Bronchial epithelial cell (primary cell): ENCODE measurements around the gene TLR10. TPM values are rescaled to one million over a fixed set of nuclear protein-coding genes. Genes with fewer than 3 reads are reported as not detected.
"Not testable (repeated sequence)": the region's sequence is repeated elsewhere in the genome, so short reads cannot be mapped to it uniquely, and the experiment has no call there.

ENCODE experiments used
- DNase-seq: peaks from one replicate; pipeline ENCODE4 v3.0.0-alpha.2; 2010; ENCODE audit warnings: low read depth
- FAIRE-seq: peaks from 2 replicates; lab custom pipeline; 2011; peaks lifted over from hg19 to GRCh38; lab: Jason Lieb, UNC
- H3K27me3 ChIP-seq: 2 replicates; pipeline ENCODE4 v1.5.1; 2011; ENCODE audit warnings: low read length; ENCODE audit not compliant: control insufficient read depth, insufficient read depth
- H3K36me3 ChIP-seq: 2 replicates; pipeline ENCODE4 v1.5.1; 2011; ENCODE audit warnings: low read length; ENCODE audit not compliant: control insufficient read depth, insufficient read depth
- H3K4me3 ChIP-seq: 2 replicates; pipeline ENCODE4 v1.5.1; 2011; ENCODE audit warnings: mild to moderate bottlenecking, low read depth, low read length, control low read depth
- total RNA-seq: library from RNA; depleted of rRNA; stranded (reverse); fragments of >200 nt; gene quantifications from 2 replicates; pipeline ENCODE4 v1.2.1, GENCODE V29; 2014
- TF ChIP-seq, protein P1 (sequence below): IDR thresholded peaks from 2 replicates; pipeline ENCODE4 v1.5.1; 2011; ENCODE audit warnings: mild to moderate bottlenecking, moderate library complexity, low read length, control low read depth, inconsistent platforms; ENCODE audit not compliant: insufficient read depth, severe bottlenecking

Gene TLR10
- total RNA-seq, 1 donor from 2014 or later, result not detected

DNA sequence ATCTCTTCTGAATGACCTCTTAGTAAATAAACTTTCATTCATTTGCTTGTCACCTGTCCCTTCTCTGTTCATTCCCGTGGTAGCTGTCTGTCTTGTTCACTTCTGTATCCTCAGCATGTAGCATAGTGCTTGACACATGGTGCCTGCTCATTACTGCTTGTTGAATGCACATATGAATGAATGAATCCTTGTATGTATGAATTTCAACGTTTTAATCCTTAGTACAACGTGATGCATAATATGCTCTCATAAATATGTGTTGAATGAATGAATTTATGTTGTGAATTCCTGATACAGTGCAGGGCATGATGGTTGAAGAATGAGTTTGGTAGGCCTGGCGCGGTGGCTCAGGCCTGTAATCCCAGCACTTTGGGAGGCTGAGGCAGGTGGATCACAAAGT lies 3.0 kb downstream of the TLR10 start:
- no peak for FAIRE-seq
- no peaks in the 10 kb centered on the region for H3K27me3 ChIP-seq
- H3K4me3 ChIP-seq, result no peak overlapping the region
- TF ChIP-seq, protein P1, sequence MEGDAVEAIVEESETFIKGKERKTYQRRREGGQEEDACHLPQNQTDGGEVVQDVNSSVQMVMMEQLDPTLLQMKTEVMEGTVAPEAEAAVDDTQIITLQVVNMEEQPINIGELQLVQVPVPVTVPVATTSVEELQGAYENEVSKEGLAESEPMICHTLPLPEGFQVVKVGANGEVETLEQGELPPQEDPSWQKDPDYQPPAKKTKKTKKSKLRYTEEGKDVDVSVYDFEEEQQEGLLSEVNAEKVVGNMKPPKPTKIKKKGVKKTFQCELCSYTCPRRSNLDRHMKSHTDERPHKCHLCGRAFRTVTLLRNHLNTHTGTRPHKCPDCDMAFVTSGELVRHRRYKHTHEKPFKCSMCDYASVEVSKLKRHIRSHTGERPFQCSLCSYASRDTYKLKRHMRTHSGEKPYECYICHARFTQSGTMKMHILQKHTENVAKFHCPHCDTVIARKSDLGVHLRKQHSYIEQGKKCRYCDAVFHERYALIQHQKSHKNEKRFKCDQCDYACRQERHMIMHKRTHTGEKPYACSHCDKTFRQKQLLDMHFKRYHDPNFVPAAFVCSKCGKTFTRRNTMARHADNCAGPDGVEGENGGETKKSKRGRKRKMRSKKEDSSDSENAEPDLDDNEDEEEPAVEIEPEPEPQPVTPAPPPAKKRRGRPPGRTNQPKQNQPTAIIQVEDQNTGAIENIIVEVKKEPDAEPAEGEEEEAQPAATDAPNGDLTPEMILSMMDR, result no peak
- H3K36me3 ChIP-seq, result no peaks in the 10 kb centered on the region
- no peak for DNase-seq

DNA sequence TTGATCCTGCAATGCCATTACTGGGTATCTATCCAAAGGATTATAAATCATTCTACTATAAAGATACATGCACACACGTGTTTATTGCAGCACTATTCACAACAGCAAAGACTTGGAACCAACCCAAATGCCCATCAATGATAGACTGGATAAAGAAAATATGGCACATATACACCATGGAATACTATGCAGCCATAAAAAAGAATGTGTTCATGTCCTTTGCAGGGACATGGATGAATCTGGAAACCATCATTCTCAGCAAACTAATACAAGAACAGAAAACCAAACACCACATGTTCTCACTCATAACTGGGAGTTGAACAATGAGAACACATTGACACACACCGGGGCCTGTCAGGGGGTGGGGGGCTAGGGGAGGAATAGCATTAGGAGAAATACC lies 4.9 kb downstream of the TLR10 start:
- H3K4me3 ChIP-seq, H3K36me3 ChIP-seq, H3K27me3 ChIP-seq, FAIRE-seq, DNase-seq: not testable (repeated sequence)

DNA sequence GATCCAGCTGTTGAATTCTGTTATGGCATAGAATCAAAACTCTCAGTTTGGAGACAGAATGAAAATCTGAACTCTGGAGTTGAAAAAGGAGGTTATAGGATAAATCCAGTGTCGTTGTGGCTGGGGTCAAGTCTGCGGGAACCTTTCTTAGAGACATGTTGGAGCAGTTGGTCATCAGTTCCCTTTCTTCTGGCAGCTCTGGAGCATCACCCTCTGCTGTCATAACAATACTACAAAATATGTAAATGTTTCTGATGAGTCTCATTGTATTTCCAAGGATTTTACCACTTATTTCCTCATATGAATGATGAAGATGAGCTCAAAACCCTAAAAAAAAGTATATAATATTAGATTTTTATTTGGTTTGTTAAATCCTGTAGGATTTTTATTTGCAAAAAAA lies 7.5 kb downstream of the TLR10 start:
- no peaks in the 10 kb centered on the region for H3K36me3 ChIP-seq
- TF ChIP-seq, protein P1, result no peak
- no peaks in the 10 kb centered on the region for H3K27me3 ChIP-seq
- FAIRE-seq (no peak), DNase-seq (no peak)
- H3K4me3 ChIP-seq, result no peak overlapping the region

DNA sequence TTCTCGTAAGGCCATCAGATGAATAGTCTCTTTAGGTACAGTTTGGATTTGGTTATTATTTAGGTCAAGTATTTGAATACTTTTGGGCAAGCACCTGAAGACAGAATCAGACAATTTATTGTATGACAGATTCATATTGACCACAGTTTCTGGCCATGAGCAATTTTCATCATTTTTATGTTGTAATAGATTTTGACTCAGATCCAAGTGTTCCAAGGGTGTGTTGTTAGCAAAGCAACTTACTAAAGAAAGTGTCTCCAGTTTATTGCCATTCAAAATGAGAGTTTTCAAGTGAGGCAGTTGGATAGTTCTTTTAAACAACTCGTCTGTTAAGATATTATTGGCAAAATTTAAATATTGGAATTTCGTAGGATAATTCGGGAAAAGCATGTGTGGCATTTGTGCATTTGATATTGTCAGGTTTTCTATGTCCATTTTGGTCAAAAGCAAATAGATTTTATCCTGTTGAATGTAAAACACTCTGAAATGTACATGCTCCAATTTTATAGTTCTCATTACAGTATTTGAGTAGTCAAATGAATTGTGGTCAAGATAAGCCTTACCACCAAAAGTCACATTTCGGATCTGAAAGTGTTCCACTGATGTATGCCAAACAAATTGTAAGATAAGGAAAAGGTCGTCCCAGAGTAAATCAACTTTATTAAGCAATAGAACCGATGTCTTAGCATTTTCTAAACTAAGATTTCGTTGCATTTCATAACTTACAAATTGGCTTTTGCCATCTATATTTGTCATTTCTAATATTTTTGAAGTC lies 8.4 kb downstream of the TLR10 start:
- no peak for FAIRE-seq
- peak; percentile 51 for DNase-seq
- no peaks in the 10 kb centered on the region for H3K27me3 ChIP-seq
- H3K4me3 ChIP-seq, result no peak overlapping the region
- H3K36me3 ChIP-seq, result no peaks in the 10 kb centered on the region
- TF ChIP-seq, protein P1, result no peak

DNA sequence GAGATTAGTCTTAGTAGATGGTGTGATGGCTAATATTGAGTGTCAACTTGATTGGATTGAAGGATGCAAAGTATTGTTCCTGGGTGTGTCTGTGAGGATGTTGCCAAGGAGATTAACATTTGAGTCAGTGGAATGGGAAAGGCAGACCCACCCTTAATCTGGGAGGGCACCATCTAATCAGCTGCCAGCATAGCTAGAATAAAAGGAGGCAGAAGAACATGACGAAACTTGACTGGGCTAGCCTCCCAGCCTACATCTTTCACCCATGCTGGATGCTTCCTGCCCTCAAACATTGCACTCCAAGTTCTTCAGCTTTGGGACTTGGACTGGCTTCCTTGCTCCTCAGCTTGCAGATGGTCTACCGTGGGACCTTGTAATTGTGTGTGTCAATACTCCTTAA lies 12.5 kb downstream of the TLR10 start:
- peak; percentile 45 for DNase-seq
- H3K27me3 ChIP-seq, H3K4me3 ChIP-seq, H3K36me3 ChIP-seq, FAIRE-seq: not testable (repeated sequence)

DNA sequence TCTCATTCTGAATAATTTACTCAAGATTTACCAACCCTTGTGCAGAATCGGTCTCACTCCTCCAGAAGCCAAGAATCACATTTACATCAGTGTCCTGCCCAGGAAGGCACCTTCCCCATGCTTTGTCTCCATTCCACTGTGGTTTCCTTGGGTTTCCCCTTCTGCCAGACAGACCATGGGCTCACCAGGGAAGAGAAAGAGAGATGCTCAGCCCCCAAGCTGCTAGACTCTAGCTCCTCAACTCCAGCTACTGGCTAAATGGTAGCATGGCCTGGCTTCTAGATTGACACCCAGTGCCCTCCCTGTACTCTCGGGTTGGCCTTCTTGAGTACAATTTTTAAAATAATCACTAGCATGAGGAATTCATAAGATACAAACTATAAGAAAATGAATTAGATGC lies 12.9 kb downstream of the TLR10 start:
- TF ChIP-seq, protein P1, result no peak
- FAIRE-seq (no peak), DNase-seq (no peak)
- Histone ChIP-seq H3K36me3 (no peaks in the 10 kb centered on the region), H3K4me3 (no peak overlapping the region), H3K27me3 (peaks cover 1% of the 10 kb centered on the region)

DNA sequence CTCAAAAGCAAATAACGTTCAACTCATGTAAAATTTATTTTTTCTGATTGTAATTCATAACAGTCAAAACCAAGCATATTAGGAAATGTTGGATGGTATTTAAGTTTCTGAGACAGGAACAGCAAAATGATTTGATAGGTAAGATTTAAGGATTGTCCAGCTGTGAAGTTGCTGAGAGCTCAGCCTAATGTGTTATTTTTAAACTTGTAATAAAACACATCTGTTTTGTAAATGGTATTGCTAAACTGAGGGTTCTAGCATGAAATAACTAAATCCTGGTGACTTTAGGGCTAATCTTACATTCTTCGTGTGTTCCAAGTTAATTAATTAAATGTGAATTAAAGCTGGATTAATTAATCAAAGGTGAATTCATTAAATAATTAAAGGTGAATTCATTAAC lies 13.3 kb downstream of the TLR10 start:
- FAIRE-seq (no peak), DNase-seq (no peak)
- no peaks in the 10 kb centered on the region for H3K36me3 ChIP-seq
- peaks cover 1% of the 10 kb centered on the region for H3K27me3 ChIP-seq
- no peak overlapping the region for H3K4me3 ChIP-seq
- TF ChIP-seq, protein P1, result no peak
